GM21786 (cell line): Measurements from ENCODE around the gene PRSS38.
A peak's percentile ranks its signal among the peaks of the same experiment; 100 is the strongest.

Experiments used
- ATAC-seq: cut with Tn5 transposase; IDR thresholded peaks from one replicate; pipeline ENCODE4 v1.9.1; 2021; ENCODE audit not compliant: unreplicated experiment

PRSS38 gene

DNA sequence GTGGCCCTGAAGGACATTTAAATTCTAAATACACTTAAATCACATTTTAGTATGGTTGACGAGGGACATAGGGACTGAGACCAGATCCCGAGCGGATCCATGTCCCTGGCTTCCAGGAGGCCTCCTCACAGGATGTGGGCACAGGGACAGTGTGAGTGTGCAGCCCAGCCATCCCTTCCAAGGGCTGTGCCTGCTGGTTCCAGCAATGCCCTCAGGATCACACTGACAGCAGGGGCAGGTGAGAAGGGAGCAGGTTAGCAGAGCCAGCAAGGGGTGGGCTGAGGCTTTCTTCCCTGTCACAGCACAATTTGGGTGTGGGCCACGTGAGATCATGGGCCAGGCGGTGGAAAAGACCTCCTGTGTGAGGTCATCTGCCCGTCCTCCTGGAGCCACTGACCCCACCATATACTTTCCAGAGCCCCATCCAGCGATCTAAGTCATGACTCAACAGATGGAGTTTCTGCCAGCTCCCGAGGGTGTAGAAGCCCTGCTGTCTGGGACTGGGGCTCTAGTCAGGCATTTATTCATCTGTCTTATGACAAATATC, 37.0 kb upstream of the PRSS38 start:
- ATAC-seq, result no peak

DNA sequence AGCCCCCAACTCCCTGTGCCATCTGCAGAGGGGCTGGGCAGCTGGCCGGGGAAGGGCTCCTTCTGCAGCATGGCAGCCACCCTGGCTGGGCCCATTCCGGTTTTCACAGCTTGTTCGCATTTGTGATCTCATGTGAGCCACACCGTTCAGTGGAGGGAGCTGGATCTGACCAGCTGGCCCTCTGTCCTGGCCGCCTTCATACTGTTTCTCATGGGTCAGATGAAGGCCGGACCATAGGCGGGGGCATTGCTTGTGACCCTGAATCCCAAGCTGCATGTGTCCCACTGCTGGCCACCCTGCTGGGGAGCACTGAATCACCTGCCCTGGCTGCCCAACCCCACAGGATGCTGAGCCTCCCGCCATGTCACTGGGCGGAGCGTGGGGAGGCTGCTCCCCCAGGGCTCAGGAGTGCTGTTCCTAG, 36.4 kb upstream of the PRSS38 start:
- ATAC-seq, result no peak

DNA sequence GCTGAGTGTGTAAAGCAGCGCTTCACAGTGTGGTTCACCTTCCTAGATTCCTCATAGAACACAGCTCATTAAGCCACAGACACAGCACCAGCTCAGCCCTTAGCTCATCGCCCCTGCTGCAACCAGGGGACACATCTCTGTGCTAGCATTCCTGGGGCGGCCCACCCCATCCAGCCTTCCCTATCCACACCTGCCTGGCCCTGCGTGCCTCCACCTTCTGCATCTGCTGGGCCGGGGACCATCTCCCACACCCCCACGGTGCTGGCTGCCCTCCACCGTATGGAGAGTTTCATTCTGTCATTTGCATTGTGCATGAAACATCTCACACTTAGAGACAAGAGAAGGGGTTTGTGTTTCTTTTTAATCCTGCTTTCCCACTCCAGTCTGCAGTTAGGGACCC, 35.8 kb upstream of the PRSS38 start:
- no peak for ATAC-seq

DNA sequence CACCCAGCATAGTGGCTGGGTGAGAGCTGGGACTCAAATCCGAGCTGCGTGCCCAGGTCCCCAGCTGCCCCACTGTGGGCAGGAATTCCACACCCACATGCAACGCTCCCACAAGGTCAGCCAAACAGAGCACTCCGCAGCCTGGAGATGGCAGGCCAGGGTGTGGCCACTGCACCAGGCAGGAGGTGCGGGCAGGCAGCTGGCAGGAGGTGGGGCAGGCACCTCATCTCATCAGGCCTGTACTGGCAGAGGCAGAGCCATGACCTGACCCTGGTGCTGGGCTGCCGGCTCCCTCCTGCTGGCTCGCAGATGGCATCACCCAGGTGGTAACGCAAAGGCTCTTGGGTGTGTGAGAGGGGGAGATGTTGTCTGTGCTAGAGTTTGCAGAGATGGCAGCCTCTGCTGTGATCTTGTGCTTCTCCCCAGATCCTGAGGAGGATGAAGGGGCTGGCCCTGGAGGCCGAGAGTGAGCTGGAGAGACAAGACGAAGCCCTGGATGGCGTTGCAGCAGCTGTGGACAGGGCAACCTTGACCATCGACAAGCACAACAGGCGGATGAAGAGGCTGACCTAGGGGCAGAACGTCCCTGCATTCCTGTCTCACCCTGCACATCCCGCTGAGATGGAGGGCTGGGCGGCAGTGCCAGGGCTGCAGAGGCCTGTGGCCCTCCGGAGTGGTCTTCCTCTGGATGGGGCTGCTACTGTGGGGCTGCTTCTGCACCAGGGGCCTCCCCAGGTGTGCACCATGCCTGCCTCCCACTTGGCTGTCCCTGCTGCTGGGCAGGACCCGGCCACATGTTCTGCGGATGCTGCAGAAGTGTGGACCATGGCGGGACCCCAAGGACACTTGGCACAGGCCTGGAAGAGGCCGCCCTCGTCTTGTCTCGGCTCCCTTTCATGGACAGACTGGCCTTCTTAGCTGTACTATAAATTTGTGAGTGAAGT, 35.1 kb upstream of the PRSS38 start:
- ATAC-seq, result no peak

DNA sequence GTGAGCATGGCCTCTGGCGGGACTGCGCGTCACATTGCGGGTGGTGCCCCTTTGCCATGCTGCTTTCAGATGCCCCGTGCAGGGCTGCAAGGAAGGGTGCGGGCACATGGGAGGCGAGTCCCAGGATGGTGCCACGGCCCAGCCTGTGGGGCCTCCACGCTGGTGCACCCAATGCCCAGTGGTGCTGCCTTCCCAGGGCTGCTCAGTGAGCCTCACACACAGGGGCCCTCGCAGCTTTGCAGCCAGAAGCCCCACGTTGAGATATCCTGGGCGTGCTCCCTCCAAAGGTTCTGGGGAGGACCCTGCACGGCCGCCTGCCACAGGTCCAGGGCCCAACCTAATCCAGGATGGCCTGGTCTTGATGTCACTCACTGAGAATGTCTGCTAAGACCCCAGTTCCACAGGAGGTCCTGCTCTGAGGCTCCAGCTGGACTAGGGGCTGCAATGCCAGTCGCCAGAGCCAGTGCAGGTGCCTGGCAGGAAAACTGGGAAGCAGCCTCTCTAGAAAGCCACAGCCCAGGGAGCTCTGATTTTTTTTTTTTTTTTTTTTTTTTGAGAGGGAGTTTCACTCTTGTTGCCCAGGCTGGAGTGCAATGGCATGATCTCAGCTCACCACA, 34.1 kb upstream of the PRSS38 start:
- ATAC-seq, result no peak

DNA sequence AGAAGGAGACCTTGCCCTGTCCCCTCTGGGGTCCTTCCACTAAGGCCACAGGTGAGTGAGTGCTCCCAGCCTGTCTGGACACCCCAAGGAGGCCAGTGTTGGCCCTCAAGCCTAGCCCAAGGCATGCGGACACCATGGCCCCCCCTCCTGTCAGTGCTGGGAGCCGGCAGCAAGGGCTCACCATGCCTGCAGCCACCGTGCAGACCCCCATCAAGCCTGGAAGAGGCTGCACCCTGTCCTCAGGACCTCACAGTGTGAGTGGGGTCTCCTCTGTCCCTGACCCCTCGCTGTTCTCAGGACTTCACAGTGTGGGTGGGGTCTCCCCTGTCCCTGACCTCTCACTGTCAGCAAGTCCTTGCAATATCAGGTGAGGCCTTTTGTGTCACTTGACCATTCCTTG, 33.2 kb upstream of the PRSS38 start:
- no peak for ATAC-seq

DNA sequence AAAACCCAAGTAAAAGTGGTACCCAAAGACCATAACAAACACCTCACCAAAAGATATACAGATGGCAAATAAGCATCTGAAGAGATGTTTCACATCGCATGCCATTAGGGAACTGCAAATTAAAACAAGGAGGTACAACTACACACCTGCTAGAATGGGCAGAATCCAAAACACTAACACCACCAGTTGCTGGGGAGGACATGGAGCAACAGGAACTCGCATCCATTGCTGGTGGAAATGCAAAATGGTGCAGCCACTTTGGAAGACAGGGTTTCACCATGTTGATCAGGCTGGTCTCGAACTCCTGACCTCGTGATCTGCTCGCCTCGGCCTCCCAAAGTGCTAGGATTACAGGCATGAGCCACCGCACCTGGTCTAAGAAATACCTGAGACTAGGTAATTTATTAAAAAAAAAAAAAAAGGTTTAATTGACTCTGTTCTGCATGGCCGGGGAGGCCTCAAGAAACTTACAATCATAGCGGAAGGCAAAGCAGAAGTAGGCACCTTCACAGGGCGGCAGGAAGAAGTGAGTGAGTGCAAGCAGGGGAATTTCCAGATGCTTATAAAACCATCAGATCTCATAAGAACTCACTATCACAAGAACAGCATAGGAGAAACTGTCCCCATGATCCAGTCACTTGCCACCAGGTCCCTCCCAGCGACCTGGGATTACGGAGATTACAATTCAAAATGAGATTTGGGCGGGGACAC, 30.2 kb upstream of the PRSS38 start:
- ATAC-seq, result no peak

DNA sequence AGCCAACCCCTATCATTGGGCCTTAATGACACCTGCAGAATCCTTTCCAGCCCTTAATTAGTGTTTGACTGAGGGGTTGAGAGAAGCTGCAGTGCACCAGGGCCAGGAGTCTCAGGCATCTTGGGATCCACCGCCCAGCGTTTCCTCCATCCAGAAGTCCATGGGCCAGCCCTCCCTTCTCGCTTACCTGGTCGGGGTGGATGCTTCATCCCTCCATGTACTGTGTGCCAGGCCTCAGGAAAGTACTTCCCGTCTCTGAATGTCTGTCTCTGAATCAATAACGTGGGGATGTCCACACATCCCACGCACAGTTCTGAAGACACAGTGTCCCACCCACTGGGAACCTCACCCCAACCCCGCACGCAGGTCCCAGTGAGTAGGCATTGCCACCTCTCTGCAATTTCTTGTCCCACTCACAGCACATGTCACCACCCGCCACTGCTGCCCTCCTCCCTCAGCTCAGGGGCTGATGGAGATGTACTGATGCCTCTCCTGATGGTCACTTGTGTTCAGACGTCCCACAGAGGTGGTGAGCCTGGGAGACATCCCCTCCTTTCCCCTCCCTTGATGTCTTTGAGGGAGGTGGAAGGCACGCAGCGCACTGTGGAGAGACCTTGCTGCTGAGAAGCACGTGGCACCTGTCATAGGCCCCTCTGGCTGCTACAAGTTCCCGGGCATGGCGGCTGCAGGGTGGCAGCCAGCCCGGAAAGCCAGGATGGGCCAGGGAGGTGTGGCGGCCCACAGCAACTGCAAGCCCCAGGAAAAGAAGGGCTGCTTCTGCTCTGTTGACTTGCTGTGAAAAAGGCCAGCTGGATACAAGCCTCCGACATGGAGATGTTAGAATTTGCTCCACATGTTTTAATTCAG, 29.4 kb upstream of the PRSS38 start:
- ATAC-seq, result no peak

DNA sequence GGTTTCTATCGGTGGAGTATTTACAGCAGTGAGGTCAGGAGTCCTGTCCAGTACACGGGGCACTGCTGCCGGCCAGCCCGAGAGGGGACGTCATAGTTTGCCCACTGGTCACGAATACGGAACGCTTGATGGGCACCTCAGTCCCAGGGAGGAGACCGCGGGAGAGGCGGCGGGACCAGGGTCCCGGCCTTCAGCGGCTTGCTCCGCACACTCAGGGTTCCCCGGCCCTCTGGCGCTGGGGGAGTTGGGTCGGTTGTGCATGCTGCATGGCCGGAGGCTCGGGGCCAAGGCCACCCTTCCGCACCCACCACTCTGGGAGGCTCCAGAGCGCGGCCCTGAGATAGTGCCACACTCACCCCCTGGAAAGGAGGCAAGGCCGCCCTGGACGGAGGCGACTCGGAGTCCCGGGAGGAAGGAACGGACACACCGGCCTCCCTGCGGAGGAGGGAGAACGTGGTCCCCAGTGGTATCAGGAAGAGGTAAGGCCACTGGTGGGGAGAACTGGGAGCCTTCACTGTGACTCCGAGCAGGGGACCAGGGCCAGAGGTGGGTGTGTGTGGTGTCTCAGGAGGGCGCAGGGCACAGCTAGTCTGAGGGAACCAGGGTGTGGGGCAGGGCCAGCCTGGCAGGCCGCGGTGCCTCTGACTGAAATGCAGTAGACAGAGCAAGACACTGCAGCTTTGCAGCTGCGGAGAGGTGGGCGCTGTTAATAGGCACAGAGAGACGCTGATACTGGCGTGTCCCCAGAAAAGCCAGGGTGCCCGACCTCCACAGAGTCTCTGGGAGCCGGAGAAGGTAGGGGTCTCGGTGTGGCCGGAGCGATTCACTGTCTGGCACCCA, 28.6 kb upstream of the PRSS38 start:
- no peak for ATAC-seq

DNA sequence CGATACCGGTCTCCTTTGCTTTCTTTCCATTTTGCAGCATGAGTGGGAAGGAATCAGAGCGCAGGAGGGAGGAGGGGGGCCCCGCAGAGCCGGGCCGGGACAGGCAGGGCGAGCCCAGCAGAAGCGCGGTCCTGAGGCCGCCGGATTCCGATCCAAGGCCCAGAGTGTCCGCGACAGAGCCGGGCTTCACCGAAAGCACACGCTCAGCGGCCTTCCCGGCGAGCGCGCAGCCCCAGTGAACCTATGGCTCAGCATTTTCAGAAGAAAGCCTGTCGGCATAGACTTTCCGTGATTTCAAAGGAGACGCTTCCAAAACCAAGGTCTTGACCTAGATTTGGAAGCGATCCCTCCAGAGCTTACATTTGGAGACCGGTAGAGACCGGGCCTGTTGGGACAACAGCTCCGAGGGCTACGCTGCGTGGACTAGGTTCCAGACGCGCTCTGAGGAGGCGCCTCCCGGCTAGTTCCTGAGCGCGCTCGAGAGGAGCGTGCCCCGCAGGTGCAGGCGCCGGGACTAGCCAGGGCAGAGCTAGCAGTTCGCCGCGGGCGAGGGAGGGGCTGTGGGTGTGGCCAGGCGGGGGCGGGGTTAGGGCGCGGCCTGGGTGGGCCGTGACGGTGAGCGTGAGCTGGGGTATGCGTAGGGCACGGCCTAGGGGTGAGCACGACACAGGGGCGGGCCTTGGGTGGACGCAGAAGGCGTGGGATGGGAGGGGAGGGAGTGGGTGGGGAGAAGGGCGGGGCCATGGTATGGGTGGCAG, 27.8 kb upstream of the PRSS38 start:
- ATAC-seq, result peak; percentile 91

DNA sequence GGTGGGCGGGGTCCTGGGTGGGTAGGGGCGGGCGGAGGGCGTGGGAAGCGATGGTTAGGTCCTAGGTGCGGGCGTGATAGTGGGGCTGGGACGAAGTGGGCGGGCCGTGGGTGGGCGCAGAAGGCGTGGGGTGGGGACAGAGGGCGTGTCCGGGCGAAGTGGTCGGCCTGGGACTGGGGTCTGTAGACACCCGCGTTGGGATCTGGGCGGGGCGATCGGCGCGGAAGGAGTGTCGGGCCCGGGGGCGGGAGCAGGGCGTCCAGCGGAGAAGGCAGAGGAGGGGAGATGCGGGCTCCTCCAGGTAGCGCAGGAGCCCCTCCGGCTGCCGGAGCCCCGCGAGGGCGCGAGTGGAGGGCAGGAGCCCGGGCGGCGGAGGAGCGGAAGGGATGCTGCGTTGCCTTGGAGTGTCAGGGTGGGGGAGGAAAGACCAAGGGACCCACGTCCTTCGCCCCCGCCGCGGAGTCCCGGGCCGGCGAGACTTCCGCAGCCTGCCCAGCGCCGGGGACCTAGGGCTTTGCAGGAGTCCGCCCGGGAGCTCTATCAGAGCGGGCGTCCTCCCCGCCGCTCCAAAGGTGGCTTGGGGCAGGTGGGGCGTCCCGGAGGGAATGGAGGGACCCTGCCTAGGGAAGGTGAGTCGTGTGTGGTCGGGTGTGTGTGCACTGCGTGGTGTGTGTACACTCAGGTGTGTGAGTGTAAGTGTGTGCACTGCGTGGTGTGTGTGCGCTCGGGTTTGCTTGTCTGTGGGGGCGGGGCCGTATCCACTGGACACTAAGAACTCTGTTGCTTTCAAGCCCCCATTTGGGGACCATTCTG, 27.0 kb upstream of the PRSS38 start:
- peak; percentile 49 for ATAC-seq

DNA sequence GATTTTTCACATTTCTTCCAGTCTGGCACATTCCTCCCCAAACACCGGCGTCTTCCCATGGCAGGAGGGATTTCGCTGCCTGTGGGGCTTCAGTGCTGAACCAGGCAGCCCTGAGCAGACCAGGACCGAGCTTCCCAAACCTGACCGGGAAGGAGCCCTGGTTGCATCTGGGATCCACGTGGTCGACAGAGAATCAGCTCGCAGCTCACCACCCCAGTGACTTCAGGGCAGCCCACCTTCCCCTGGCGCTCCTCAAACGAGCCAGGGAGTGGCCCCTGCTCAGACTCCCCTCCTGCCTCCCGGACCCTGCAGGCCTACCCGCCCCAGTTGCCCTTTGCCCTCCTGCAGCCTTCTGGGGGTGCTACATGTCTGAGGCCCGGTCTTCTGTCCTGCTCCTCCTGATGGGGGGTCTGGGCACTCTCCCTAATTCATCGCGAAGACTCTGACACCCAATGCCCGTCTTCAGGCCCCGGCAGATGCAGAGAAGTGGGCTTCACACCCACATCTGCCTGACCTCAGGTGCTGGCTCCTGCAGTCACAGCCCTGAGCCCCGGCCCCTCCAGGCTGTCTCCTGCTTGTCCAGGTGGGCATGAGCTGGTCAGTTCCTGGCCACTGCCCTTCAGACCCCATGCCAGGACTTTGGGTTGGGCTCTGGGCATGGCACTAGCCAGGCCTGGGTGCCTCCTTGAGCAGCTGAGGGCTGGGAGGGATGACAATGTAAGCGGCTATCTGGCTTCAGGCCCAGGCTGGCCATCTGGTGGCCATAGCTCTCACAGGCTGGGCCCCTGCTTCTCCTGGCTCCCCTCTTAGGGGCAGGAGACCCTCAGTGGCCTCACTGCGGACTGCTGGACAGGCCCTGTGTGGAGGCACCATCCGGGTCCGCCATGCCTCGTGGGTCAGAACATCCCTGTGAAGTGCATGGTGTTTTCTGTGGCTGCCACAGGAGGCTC, 26.1 kb upstream of the PRSS38 start:
- no peak for ATAC-seq

DNA sequence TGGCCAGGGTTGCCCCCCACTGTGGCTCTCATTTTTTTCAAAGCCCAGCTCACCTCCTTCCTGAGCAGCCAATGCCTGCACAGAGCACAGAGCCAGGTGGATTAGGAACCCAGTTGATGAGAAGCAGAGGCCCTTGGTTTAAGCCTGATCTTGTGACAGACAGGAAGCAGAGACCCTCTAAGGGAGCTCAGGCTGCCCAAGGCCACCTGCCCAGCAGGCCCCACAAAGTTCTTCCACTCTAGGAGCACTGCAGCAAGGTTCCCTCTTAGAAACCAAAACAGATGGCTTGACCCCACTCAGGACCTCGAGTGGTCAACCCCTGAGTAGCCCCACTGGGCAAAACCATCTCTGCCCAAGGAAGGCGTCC, 25.5 kb upstream of the PRSS38 start:
- ATAC-seq, result no peak

DNA sequence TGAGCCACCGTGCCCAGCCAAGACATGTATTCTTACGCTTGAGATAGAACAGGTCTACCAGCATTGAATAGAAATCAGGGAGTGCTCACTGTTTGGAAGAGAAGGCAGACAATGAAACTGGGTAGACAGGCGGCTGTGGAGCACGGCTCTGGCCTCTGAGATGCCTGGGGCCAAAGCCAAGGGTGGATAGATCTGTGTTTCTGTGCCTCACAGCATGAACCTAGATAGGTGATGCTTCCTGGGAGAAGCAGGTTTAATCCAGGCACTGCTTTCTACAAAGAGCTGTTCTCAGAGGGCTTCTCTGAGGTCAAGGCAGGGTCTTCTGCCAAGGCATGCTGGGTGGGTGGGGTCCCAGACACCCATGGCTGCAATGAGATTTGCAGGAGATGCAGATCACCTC, 24.6 kb upstream of the PRSS38 start:
- ATAC-seq, result no peak

DNA sequence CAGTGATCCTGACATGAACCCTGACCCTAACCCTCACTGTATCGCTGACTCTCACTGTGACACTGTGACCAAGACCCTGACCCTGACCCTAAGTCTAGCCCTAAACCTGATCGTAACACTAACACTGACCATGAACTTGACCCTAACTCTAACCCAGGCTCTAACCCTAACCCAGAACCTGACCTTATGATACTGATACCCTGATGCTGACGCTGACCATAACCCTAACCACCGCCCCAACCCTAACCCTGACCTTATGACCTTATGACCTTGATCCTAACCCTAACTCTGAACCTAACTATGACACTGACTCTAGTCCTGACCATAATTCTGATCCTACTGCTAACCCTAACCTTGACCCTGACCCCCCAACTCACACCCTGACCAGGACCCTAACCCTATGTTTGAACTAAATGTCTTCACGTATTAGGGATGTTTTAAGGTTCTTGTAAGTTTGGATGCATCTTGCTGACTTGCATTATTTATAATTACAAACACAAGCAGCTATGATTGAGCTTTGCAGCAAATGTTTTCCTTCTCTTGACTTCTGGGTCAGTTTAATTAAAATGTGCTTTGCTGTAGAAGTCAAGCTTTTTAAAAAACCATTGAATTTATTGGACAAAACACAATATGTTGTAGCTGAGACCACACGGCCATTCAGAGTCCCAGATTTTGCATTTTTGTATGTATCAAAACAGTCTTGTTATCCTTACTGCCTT, 23.9 kb upstream of the PRSS38 start:
- ATAC-seq, result no peak
